ENCODE data around the gene TMEM52B.
A peak's percentile ranks its signal among the peaks of the same experiment; 100 is the strongest.
"Not testable (repeated sequence)": the region's sequence is repeated elsewhere in the genome, so short reads cannot be mapped to it uniquely, and the experiment has no call there.

The TMEM52B gene

DNA sequence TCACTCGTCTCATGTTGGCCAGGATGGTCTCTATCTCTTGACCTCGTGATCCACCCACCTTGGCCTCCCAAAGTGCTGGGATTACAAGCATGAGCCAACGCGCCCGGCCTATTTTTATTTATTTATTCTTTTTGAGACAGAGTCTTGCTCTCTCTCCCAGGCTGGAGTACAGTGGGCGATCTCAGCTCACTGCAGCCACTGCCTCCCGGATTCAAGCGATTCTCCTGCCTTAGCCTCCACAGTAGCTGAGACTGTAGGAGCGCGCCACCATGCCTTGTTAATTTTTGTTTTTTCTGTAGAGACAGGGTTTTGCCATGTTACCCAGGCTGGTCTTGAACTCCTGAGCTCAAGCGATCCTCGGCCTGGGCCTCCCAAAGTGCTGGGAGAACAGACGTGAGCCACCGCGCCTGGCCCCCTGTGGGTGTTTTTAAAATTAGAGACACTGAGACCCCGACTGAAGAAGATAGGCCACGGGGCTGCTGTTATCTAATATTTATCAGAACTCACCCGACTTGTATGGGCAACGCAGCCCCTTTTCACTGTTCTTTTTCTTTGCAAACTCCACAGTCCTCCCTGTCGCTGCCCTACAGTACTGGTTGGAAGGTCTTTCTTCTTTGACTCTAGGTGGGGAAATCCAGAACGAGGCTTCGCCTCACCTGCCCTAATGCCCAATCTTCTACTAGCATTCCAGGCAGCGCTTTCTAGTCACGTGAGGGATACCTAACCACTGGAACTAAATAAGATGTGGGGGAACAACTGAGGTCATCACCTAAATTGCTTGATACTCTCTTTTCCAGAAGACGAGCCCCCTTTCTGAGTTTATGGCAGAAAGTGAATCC lies 32.5 kb downstream of the TMEM52B start:
- no peak for DNase-seq

DNA sequence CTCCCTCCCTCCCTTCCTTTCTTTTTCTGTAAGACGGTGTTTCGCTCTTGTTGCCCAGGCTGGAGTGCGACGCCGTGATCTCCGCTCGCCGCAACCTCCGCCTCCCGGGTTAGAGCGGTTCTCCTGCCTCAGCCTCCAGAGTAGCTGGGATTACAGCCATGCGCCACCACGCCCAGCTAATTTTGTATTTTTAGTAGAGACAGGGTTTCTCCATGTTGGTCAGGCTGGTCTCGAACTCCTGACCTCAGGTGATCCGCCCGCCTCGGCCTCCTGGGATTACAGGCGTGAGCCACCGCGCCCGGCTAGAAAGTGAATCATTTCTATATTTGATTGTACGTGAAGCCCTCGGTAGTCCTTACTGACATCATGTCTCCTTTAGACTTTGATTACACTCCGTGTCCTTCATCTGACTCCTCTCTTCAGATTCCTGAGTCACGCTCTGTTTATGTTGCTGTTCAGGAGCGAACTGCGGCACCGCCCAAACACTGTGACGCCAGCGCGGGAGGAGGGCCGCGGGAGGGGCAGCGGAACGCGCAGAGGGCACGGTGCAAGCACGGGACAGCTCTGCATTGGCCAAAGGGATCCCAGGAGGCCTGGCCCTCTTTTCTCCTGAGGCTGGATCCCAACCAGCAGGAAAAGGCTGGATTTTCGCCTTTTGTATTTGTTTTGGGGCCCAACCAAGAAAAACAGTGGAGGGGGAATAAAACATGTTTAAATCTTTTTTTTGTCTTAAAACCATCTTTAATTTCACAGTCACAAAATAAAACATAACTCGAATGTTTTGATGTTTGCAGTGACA lies 33.3 kb downstream of the TMEM52B start:
- peak; percentile 13 to 96 (median 85) for DNase-seq

DNA sequence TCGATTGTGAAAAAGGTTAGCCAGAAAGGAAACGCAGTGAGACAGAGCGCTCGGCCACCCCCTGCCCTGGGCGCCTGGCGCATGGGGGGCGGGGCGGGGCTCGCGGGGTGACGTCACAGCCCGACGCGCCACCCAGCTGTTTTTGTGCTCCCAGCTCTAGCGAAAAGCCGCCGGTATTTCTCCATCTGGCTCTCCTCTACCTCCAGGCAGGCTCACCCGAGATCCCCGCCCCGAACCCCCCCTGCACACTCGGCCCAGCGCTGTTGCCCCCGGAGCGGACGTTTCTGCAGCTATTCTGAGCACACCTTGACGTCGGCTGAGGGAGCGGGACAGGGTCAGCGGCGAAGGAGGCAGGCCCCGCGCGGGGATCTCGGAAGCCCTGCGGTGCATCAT lies 33.9 kb downstream of the TMEM52B start, which contains the start of gene GABARAPL1:
Gene GABARAPL1, plus strand, starts transcription at position 139 of the 393 bp plus-strand sequence. Its CDS starts 253 bp downstream, at position 392.
- peak; percentile 33 to 90 (median 72) for DNase-seq

DNA sequence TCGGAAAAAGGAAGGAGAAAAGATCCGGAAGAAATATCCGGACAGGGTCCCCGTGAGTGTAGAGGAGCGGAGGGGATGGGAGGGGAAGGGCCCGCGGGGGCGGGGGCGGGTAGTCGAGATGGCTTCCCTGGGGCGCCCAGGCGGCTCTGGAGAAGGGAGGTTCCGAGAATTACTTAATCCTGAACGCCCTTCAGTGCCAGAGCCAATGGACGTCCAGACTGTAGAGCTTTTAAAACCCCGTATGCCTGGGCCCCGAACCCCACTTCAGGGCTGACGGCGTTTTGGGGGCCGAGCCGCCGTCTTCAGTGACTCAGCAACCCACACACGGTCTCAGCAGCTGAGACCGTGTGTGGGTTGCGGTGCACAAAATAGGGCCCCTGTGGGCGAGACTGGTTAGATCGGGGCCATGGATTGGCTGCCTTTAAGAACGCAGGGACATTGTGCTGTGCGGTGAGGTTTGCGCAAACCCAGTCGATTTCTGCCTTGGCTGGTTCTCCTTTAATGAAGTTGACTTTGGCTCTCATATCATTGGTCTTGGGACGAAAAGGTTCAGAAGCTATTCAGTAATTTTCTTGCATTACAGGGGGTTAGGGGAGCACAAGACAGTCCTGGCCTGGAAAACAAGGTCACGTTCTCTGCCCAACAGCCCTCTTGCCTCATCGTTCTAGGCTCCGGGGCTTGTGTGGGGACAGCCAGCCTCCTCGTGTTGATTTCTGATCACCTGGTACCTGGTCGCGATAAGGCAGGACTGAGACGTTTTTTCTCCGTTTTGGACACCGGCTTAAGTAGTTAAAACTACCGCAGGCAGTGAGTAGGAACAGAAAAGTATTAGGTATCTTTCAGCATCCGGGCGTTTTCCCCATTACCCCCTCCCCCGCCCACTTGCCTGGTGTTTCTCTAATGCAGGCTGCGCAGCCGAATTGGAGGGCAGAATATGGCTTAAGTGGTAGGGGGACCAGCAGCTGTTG lies 34.6 kb downstream of the TMEM52B start:
- DNase-seq, result peak in 50 of 56 donors; percentile 19 to 82 (median 65)

DNA sequence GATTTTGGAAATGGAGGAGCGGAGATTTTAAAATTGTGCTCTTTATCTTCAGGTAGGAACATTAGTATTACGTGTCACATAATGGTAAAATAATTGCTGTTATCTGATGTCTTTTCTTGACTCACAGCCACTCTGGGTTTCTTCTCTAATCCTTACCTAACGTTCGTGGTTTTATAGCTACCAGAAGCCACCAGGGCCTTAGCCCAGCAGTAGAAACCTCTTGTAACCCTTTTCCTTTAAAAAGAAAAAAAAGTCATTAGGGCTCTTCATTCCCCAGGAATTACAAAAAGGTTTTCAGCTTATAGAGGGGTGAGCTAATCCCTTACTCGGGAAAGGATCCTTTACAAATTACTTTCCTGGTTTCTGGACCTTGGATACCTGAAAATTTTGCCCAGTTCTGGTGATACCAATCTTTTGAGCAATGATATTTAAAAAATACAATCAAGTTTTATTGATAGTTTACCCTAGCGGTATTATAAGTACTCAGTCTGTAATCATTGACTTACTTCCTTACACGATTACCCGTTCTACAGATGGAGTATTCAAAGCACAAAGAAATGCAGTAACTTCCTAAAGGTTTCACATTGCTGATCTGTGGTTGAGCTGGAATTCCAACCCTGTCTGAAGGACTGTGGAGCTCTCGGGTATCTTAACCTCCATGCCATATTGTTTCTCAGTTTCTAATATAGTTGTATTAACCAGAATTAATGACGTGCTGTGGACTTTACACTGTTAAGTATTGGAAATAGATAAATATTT lies 35.5 kb downstream of the TMEM52B start:
- no peak for DNase-seq

DNA sequence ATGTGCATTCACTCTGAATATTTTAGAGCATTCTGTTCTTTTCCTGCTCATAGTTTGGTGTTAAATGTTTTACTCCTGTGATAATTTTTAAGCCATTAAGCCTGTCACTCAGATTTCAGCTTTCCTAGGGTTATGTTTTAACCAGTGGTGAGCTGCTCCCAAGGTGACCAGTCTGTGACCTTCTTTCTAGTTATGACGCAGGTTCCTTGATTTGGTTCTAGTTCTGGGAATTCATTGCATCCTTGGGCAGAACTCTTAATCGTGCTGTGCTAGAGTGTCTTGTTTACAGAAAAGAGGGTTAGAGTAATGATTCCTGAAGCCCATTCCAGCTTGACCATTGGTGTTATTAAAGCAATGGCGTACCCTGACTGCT lies 36.0 kb downstream of the TMEM52B start:
- no peak for DNase-seq

DNA sequence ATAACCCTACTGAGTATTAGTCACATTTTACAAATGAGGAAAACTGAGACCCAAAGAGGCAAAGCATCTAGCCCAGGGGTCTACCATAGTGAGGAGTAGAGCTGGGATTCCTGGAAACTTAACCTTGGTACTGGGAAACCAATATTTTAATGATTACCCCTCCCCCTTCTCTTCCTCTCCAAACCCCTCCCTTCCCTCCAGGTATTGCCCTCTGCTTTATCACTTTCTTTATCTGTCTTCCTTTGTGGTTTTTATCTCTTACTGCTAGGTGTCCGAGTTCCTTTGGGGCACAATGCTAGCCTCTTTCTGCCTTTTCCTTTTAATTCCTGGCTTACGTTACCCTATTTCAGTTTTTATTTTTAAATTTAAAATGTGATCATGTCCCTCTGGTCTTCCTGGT lies 36.6 kb downstream of the TMEM52B start:
- DNase-seq, result no peak

DNA sequence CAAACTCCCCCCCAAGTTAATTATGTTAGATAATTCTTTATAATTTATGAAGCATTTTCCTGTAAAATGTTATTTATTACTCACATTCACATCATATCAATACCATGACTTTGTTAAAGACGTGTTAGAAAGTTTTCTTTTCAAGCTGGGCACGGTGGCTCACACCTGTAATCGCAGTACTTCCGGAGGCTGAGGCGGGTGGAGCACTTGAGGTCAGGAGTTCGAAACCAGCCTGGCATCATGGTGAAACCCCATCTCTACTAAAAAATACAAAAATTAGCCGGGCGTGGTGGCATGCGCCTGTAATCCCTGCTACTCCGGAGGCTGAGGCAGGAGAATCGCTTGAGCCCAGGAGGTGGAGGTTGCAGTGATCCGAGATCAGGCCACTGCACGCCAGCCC lies 37.1 kb downstream of the TMEM52B start:
- DNase-seq, result not testable (repeated sequence)

DNA sequence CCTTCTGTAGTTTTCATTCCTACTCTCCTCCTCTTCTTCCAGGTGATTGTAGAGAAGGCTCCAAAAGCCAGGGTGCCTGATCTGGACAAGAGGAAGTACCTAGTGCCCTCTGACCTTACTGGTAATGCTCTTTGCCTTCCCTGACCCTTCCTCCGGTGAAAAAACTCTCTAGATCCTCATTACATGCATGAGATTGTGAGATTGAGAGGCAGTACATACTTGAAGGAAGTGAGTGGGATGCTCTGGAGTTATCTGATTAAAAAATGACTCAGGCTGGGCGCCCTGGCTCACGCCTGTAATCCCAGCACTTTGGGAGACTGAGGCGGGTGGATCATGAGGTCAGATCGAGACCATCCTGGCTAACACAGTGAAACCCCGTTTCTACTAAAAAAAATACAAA lies 39.2 kb downstream of the TMEM52B start:
- no peak for DNase-seq

DNA sequence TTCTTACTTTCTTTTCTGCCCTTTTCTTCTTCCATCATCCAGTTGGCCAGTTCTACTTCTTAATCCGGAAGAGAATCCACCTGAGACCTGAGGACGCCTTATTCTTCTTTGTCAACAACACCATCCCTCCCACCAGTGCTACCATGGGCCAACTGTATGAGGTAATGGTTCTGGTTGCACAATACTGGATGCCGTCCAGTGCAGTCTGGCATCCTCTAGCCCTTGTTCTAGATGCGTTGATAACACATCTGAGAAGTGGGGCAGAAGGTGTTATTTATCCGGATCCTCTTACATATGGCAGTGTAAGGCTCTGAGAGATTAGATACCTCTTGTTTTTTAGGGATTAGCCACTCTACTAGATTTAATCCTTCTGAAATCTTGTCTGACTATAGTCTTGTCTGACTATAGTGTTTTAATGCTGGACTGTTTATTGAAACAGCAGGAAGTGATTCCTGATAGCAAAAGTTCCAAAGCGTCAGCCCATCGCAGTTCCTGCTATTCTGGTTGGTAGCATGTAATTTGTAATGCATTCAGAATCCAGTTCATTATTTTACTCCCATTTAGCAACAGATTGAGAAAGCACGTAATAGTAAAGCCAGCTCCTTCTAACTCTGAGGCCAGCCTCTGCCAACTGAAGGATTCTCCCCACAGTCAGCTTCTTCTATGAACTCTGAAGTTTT lies 41.7 kb downstream of the TMEM52B start:
- peak in 22 of 56 donors; percentile 2 to 52 (median 23) for DNase-seq

DNA sequence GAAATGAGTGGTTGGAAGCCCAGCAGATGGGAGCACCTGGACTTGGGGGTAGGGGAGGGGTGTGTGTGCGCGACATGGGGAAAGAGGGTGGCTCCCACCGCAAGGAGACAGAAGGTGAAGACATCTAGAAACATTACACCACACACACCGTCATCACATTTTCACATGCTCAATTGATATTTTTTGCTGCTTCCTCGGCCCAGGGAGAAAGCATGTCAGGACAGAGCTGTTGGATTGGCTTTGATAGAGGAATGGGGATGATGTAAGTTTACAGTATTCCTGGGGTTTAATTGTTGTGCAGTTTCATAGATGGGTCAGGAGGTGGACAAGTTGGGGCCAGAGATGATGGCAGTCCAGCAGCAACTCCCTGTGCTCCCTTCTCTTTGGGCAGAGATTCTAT lies 43.0 kb downstream of the TMEM52B start:
- DNase-seq, result no peak

DNA sequence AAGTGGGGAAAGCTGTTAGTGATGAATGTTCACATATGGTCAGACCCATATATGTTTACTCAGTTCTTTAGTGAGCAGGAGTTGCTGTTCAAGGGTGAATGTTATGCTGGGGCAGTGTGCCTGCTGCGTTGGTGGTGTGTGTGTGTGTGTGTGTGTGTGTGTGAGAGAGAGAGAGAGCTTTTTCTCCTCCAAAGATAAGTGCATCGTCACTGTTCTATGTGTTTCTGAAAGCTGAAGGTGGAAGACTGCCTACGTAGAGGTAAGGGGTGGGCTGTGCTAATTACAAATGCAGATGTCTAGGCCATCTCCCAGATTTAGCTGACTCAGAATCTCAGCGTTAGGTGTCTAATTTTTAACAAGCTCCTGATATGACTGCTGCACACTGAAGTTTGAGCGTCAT lies 44.4 kb downstream of the TMEM52B start:
- DNase-seq, result peak in 3 of 56 donors; percentile 26 to 41 (median 29)

DNA sequence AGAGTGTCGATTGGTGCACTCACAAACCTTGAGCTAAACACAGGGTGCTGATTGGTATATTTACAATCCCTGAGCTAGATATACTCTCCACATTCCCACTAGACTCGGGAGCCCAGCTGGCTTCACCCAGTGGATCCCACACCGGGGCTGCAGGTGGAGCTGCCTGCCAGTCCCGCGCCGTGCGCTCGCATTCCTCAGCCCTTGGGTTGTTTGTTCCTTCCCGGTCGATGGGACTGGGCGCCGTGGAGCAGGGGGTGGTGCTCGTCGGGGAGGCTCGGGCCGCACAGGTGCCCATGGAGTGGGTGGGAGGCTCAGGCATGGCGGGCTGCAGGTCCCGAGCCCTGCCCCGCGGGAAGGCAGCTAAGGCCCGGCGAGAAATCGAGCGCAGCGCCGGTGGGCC lies 46.6 kb downstream of the TMEM52B start:
- DNase-seq, result not testable (repeated sequence)

DNA sequence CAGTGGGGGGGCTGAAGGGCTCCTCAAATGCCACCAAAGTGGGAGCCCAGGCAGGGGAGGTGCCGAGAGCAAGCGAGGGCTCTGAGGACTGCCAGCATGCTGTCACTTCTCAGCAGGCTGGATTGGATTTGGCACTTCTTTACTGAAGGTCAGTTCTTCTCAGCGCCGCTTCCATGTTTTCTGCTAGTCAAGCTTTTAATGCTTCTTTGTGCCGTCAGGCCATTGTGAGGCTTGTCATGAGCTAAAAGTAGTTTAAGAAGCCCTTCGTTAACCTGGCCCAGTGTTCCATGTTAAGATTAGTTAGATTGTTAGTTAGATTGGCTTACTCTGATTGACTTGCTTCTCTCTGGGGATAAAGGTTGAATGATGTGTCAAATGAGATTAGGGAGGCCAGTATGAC lies 47.3 kb downstream of the TMEM52B start:
- no peak for DNase-seq

DNA sequence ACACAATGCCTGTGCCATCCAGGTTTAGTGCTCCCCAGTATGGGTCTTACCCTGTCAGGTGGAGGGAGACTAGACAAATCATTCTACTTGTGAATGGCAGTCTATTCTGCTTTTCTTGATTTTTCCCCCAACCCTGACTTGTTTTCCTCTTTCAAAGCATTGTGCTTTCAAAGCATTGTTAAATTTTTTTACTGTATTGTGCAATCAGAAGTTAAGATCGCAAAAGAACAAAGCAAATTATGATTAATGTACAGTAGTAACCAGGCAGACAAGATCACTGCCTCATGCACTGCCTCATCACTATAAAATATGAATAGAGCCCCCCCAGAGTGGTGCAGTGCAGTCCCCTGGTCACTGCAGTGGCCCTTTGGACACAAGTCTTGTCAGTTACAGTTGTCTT lies 47.9 kb downstream of the TMEM52B start:
- no peak for DNase-seq

DNA sequence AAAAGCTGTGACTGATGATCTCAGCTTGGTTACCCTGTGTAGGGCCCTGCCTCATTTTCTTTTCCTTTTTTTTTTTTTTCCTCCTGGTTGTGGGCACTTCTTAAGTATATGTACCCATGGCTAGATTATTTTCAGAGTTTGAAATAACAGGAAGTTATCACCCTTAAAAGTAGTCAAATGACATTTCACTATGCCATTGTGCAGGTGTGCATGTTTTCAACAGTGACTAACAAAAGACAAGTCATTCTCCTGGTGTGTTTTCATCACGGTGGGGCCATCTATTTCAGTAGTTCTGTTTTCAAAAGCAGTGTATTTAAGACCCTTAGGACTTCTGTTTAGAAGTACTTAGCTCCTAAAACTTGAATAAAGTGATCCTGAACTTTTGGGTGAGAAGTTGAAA lies 48.8 kb downstream of the TMEM52B start:
- DNase-seq, result no peak

DNA sequence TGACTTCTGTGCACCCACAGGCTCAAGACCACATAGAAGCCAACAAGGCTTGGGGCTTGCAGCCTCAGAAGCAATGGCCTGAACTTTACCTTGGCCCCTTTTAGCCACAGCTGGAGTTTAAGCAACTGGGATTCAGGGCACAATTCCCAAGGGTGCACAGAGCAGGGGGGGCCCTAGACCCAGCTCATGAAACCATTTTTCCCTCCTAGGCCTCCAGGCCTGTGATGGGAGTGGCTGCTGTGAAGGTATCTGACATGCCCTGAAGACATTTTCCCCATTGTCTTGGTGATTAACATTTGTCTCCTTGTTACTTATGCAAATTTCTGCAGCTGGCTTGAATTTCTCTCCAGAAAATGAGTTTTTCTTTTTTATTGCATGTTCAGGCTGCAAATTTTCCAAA lies 55.7 kb downstream of the TMEM52B start:
- DNase-seq, result no peak

DNA sequence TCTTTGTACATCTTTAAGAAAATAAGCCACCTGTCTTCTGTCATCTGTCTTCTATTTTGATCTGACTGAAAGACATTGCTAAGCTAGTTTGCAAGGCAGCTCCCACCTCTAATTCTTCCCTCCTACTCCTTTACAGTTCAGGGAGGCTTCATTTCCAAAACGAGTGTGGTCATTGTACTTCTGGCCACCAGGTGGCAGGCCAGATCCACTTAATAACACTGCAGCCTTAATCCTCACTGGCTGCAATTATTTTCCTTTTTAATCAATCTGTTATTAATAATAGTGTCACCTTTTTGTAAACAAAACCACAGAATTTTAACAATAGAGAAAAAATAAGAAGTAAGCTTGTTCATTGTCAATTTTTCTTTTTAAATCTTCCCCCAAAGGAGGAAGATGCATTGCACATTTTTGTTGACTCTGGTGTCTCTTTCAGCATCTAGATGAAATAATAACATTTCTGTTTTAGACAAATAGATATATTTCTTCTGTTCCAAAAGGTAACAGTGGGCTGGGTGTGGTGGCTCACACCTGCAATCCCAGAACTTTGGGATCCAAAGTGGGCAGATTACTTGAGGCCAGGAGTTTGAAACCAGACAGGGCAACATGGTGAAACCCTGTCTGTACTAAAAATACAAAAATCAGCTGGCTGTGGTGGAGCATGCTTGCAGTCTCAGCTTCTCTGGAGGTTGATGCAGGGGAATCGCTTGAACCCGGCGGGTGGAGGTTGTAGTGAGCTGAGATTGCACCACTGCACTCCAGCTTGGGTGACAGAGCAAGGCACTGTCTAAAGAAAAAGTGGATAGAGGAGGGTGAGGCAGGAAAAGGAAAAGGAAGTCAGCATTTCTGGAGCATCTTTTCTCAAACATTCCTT lies 57.2 kb downstream of the TMEM52B start:
- DNase-seq, result peak in 16 of 56 donors; percentile 3 to 67 (median 23)

DNA sequence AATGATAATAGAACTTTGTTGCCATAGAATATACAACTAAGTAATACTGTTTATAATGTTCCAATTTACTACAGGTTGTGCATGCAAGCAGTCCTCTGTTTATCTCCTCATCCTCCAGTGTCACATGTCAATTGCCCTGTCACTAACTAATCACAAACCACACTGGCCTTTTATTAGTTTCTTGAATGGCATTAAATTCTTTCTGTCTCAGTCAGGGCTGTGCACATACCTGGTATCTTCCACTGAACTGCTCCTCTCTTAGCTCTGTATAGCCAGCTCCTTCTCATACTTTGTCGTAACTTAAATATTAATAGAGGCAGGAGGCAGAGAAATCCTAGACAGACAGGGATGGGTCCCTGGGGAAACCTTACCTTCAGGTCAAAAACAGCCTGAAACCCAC lies 57.9 kb downstream of the TMEM52B start:
- DNase-seq, result no peak
